Stimulated activated CD4-positive, alpha-beta T cell treated with anti-CD3 and anti-CD28 coated beads, TNF-alpha, amount 100 ng/mL, for 48 hours (primary cell): ENCODE results near the gene ARID2.

Experiments
- DNase-seq, 3 donors: peaks; one replicate each; pipeline ENCODE4 v3.0.0-alpha.2; 2020; ENCODE audit warnings: low read depth in 3 of 3

ARID2 gene, protein sequence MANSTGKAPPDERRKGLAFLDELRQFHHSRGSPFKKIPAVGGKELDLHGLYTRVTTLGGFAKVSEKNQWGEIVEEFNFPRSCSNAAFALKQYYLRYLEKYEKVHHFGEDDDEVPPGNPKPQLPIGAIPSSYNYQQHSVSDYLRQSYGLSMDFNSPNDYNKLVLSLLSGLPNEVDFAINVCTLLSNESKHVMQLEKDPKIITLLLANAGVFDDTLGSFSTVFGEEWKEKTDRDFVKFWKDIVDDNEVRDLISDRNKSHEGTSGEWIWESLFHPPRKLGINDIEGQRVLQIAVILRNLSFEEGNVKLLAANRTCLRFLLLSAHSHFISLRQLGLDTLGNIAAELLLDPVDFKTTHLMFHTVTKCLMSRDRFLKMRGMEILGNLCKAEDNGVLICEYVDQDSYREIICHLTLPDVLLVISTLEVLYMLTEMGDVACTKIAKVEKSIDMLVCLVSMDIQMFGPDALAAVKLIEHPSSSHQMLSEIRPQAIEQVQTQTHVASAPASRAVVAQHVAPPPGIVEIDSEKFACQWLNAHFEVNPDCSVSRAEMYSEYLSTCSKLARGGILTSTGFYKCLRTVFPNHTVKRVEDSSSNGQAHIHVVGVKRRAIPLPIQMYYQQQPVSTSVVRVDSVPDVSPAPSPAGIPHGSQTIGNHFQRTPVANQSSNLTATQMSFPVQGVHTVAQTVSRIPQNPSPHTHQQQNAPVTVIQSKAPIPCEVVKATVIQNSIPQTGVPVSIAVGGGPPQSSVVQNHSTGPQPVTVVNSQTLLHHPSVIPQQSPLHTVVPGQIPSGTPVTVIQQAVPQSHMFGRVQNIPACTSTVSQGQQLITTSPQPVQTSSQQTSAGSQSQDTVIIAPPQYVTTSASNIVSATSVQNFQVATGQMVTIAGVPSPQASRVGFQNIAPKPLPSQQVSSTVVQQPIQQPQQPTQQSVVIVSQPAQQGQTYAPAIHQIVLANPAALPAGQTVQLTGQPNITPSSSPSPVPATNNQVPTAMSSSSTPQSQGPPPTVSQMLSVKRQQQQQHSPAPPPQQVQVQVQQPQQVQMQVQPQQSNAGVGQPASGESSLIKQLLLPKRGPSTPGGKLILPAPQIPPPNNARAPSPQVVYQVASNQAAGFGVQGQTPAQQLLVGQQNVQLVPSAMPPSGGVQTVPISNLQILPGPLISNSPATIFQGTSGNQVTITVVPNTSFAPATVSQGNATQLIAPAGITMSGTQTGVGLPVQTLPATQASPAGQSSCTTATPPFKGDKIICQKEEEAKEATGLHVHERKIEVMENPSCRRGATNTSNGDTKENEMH (N-terminal part only)

DNA sequence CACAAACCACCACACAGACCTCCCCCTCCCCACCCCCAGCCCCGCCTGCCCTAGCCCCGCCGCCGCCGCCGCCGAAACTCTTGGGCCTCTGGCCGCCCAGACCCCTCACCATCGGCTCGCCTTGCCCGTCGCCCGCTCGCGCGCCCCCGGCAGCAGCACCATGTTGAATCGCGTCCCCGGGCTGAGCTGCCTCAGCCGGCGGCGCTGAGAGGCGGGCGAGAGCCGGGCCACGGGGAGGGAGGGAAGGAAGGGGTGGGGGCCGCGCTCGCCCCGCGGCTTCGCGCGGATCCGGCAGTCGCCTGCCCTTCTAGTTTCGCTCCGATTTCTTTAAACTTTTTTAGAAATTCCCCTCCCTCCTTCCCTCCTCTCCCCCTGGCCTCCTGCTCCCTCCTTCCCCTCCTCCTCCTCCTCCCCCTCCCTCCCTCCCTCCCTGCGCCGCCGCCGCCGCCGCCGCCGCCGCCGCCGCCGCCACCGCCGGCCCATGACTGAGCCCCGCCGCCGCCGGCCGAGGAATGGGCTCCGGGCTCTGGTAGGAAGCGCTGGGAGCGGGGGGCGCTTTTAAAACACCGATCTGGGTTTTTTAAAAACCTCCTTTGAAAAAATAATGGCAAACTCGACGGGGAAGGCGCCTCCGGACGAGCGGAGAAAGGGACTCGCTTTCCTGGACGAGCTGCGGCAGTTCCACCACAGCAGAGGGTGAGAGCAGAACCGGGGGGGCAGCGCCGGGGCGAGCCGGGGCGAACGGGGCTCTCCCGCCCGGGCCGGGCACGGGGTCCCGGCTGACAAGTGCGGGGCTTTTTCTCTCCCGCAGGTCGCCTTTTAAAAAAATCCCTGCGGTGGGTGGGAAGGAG is at the start of gene ARID2:
Gene ARID2, plus strand, starts transcription at position 474 of the 851 bp plus-strand sequence. Its CDS starts 131 bp downstream, at position 605.
- peak; percentile 33 to 56 (median 42) for DNase-seq

DNA sequence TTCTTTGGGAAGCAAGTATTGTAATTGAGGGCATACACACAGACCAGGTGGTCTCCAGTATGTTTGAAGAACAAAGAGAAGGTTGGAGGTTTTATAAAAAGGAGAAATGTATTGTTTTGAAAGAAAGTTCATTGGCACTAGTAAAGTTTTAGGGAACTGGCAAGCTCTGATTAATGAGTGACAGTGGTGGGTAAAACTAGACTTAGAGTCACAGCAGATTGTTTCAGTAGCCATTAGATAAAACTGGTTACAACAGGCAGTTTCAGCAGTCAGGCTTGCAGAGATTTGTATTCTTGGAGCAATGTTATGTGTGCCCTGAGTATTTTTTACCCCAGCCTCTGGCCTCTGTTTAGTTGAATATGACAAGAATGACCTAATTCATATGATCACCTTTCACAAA is 49.1 kb upstream of the ARID2 start:
- DNase-seq, result no peak

DNA sequence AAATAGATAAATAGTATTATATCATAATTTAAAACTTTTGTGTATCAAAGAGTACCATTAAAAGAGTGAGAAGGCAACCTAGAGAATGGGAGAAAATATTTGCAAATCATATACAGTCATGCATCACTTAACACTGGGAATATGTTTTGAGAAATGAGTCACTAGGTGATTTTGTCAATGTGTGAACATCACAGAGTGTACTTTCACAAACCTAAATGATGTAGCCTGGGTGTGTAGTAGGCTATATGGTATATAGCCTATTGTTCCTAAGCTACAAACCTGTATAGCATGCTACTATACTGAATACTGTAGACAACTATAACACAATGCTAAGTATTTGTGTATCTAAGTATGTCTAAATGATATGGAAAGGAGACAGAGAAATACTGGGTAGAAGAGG is 48.0 kb upstream of the ARID2 start:
- no peak for DNase-seq

DNA sequence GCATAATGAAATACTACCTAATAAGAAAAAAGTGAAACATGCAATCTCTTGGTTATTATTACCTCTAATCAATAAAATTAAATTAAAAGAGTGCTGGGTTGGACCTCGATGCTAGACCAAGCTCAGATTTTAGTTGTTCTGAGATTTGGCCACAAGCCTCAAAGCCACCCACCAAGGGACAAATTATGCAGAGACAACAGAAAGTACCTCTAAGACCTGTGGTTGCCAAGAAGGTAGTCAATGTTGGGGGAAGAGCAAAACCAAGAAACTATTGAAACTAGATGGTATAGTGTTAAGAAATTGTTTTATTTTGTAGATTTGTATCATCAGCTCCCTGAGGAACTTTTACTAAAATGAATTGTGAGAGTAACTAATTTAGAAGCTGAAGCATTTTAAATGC is 43.8 kb upstream of the ARID2 start:
- no peak for DNase-seq

DNA sequence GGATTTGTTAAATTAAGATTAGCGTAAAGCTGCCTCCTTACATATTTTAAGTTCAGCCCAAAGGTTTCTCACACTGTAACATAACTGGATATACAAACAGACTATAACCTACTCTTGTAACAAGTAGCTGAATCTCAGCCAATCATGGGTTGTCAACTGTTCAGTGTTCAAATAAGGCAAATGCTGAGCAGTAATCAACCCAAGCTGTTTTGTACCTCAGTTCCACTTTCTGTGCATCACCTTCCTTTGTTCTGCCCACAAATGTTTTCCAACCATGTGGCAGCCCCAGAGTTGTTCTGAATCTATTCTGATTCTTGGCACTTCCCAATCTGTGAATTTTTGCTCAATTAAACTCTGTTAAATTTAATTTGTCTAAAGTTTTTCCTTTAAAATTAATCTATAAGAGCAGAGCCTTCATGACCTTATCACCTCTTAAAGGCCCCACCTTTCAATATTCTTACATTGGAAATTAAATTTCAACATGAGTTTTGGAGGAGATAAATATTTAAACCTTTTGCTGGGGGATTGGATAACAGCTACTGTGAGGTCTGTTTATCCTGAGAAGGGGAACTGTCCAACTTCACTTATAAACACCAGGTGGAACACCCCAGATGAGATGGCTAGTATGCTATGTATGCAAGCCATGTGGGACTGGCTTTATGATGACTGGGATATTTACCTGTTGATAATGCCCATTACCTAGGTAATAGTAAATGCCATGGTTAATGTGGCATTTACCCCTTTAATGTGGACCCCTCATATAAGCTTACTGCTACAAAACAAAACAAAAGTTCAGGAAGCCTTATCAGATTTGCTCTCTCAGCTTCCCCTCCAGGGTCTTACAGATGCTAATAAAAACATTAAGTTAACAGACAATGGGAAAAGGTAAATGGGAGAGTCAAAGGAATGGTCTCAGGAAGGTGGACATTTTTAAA is 42.2 kb upstream of the ARID2 start:
- DNase-seq, result no peak

DNA sequence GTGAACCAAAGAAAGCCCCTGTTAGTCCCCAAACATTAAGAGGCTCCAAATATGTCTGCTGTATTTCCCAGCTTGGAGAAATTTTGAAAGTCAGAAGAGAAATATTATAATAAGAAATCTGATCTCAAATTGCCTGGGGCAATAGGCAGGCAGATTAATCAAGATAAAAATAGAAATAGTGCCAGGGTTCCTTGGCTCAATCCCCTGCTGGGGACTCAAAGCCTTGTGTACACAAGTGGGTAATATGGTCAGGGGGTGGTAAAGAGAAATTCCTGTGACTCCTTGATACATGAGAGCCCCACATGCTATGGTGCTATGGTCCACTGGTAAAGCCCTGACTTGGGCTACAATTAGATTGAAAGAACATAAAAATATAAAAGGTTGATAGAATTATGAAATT is 41.3 kb upstream of the ARID2 start:
- no peak for DNase-seq

DNA sequence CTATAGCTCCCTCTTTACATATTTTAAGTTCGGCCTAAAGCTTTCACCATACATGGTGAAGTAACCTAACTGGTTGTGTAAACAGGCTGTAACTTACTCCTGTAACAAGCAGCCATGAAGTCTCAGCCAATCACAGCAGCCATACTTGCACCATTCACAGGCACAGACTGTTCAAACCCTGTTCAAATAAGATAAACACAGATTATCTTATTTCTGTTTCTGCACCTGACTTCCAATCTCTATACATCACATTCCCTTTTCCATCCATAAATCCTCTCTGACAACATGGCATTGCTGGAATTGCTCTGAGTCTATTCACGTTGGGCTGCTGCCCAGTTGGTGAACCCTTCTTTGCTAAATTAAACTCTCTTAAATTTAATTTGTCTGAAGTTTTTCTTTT is 34.5 kb upstream of the ARID2 start:
- no peak for DNase-seq

DNA sequence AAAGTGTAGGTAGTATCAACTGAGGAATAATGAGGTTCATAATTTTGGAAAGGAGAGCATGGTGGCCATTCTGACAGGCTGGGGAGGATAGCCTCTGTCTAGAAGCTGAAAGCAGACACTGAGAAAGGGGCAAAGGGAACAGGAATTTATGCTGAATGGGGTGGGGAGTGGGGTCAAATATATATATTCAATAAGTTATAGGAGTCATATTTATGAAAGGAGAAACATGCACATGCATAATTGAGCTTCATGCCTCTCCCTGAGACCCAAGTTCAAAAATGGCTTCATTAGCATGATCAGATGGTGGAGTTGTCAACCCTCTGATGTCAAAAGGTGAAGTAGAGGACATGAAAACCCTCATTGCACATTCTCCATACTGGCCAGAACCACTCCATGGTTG is 33.9 kb upstream of the ARID2 start:
- no peak for DNase-seq

DNA sequence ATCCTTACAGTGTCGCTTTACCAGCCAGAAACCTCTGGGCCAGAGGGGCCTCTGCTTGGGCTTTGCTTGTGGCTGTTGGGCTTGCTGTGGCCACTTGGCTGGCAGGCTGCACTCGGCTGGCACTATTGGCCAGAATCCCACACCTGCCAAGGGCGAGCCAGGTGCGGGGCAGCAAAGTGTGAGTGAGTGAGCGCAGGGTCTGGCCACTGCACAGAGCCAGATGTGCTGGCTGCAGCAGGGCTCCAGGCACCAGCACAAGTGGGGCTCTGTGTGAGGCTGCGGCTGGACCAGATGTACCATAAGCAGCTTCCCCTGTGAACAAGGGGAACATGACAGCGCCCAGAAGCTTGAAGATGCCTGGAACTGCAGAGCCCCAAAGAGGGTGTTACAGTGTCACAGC is 33.5 kb upstream of the ARID2 start:
- no peak for DNase-seq

DNA sequence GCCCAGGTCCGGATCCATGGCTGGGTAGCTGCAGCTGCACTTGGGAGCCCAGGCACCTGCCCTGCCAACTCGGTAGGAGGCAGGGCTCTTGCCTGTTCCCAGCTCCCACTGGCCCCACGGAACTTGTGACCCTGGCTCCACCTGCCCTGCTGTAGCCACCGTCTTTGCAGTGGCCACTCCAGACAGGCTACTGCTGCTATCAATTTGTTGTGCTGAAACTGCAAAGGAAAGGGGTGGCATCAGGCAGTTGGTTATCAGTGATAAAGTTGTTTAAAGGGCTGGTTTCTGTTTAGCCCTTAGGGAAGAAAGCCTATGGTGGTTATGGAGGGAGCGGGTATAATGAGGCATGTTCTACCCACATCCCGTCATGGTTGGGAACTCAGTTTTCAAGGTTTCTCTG is 32.1 kb upstream of the ARID2 start:
- no peak for DNase-seq

DNA sequence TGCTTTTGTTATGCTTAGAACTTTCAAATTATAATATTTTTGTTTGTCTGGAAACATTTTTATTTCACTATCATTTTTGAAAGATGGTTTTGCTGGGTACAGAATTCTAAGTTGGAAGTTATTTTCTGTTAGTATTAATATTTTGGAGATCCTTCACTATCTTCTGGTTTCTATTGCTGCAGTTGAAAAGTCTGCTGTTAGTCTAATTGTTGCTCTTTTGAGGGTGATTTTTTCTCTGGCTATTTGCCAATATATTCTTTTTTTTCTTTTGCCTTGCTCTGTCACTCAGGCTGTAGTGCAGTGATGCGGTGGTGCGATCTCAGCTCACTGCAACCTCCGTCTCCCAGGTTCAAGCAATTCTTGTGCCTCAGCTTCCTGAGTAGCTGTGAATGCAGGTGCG is 28.2 kb upstream of the ARID2 start:
- DNase-seq, result no peak

DNA sequence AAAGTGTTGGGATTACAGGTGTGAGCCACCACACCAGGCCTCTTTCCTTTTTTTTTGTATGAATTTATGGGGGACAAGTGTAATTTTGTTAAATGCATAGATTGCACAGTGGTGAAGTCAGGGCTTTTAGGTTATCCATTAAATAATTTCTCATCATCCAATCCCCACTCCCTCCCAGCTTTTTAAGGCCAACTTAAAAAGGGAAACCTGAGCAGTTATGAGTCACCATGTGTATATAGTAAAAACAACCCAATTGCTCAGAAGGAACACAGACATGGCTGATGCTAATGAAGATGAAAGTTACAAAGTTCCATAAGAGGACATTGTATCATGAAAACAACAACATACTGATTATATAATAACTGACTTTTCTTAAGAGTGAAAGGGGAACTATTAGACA is 25.6 kb upstream of the ARID2 start:
- no peak for DNase-seq

DNA sequence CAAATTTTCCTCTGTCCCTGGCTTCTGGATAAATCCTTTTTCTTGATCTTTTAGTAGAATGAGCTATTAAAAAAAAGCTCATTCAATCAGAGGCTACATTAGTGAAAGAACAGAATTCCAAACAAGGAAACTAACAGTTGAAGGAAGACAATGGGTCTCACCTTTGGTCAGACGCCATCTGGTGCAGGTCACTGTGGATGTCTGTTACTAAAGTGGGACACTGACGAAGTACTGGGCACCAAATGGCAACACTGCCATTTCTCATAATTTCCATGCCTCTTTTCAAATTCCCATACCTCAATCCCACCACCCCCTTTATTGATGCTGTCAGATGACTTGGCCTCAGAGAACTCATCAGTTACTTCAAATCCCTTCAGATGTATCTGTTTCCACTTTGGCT is 24.5 kb upstream of the ARID2 start:
- no peak for DNase-seq

DNA sequence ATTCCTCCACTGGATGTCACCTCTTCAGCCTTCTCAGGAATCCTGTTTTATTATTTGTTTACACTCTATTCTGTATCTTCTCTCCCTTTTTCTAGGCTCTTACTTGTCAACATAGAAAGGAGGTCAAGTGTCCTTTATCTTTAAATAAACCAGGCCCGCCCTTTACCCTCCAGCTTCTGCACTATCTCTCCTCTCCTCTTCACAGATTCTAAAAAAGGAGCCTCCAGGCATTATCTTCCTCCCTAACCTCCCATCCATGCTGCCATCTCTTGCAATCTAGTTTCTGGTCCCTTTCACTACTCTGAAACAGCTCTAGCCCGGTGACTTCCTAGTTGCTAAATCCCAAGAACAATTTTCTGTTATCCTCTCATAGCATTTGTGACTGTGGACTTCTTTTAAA is 24.1 kb upstream of the ARID2 start:
- DNase-seq, result no peak

DNA sequence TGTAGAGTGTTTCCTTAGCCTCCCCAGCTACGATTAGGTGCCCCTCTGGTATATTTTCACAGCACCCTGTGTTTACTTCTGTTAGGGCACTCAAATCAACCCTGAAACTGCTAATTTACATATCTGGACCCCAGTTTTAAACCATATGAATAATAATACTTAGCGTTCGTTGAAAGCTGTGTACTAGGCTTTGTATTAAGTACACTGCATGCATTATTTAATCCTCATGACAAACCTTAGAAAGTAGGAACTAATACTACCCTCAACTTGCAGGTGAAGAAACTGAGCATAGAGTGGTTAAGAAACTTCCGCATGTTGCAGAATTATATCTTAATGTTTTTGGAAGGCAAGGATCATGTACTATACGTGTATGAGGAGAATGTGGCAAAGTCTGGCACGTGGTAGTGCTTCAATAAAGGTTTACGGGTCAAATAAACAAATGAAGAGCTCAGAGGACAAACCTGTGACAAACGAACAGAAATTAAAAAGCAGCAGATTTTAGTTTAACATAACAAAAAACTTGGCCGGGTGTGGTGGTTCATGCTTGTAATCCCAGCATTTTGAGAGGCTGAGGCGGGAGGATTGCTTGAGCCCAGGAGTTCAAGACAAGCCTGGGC is 22.2 kb upstream of the ARID2 start:
- DNase-seq, result no peak

DNA sequence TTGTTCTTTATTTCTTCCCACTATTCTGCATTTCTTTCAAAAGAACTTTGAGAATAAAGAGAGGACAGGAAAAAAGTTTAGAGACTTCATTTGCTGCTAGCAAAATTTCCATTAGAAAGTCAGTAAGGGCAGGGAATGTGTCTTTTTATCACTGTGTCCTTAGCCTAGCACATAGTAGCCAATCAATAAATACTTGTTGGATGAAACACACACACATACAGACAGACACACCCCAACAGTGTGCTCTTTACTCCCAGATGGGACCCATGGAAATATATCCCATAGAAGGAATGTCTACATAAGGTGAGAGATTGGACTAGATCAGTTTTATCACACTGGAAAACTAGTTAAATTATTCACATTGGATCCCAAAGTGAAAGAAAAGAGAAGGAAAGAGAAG is 21.1 kb upstream of the ARID2 start:
- DNase-seq, result no peak

DNA sequence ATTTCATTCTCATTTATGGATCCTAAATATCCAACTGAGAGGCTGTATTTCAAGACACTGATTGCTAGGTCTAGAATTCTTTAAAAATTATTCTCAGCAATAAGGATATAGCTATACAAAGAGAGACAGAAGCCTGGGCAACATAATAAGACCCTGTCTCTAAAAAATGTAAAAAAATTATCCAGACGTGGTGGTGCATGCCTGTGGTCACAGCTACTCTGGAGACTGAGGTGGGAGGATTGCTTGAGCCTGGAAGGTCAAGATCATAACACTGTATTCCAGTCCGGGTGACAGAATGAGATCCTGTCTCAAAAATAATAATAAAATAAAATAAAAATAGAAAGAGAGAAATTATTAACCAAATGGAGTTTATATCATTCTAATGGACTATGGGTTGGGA is 20.6 kb upstream of the ARID2 start:
- DNase-seq, result no peak

DNA sequence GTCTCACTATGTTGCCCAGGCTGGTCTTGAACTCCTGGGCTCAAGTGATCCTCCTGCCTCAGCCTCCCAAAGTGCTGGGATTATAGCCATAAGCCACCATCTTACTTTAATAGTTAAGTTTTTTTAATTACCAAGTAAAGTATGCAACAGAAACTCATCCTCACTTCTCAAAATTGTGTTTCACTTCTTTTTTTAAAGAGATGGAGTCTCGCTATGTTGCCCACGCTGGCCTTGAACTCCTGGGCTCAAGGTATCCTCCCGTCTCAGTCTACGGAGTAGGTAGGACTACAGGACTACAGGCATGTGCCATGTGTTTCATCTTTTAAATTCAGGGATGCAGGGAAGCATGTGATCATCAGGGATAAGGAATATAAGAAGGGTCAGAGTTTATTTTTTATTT is 17.2 kb upstream of the ARID2 start:
- DNase-seq, result no peak

DNA sequence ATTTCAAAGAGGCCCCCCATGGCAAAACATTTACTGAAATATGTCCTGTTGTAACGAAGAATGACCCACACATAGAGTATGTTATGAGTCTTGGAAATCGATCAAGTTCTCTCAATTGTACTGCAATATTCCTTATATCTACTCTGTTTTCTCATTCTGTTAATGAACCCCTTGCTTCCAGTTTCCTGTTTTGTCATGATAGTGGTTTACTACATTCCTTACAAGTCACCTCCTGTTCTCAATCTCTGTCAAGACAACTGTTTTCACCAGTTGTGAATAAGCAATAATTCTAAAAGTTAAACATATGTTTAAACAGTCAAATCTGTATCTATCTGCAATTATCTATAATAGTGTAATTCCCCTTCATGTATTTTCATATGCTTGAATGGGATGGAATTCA is 16.4 kb upstream of the ARID2 start:
- DNase-seq, result no peak

DNA sequence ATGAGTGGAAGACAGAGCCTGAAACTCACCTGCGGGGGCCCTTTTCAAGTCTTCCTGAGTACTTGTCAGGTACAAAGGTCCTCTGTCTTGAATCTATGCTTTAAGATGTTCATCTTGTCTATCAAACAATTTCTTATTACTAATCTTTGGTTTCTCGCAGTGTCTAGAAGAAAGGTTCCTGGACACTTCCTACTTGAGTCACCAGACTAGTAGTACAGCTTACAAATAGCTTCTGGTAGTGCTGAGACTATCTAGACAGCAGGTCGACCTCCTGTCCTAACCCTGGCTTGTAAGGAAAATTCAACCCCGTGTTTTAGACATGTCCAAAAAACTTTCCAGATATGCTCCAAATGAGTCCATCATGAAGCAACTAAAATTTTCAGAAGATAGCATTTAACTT is 11.2 kb upstream of the ARID2 start:
- no peak for DNase-seq
